OCI-LY3 (cell line): ENCODE results near the gene WDHD1.

Experiments
- EZH2phosphoT487 ChIP-seq: fragments of 200-600 bp; shearing (Covaris generic); IDR thresholded peaks from 2 replicates; pipeline ENCODE4 v1.6.1; 2018; ENCODE audit warnings: antibody characterized with exemption, mixed run types, low read depth
- TF ChIP-seq, protein P1 (sequence below): fragments of 200-600, 300-600 bp; sonication (generic); IDR thresholded peaks from 2 replicates; pipeline ENCODE4 v1.5.1; 2014; ENCODE audit warnings: antibody characterized with exemption, low read length, low read depth

DNA sequence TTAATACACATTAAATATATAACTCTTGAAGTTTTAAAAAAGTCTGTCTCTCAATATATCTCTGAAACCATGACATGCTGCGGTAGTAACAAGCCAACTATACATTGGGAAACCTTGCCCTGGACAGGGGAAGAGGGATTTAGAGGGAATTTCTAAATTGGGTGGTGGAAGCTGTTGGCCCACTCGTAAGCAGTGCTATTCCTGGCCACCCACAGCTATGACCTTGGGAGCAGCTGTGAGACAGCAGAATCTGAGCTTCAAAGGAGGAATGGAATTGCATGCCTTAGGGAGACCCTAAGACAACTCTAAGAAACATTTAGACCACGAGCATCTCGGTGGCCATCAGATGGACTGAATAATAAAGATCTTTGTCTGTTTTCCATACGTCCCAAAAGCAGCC is 108.5 kb downstream of the WDHD1 start:
- TF ChIP-seq, protein P1, sequence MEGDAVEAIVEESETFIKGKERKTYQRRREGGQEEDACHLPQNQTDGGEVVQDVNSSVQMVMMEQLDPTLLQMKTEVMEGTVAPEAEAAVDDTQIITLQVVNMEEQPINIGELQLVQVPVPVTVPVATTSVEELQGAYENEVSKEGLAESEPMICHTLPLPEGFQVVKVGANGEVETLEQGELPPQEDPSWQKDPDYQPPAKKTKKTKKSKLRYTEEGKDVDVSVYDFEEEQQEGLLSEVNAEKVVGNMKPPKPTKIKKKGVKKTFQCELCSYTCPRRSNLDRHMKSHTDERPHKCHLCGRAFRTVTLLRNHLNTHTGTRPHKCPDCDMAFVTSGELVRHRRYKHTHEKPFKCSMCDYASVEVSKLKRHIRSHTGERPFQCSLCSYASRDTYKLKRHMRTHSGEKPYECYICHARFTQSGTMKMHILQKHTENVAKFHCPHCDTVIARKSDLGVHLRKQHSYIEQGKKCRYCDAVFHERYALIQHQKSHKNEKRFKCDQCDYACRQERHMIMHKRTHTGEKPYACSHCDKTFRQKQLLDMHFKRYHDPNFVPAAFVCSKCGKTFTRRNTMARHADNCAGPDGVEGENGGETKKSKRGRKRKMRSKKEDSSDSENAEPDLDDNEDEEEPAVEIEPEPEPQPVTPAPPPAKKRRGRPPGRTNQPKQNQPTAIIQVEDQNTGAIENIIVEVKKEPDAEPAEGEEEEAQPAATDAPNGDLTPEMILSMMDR = no peak
- TF ChIP-seq EZH2phosphoT487 = no peak
